Keratinocyte (primary cell): Measurements from ENCODE around the gene RRP1B. TPM values are rescaled to one million over a fixed set of nuclear protein-coding genes. Genes with fewer than 3 reads are reported as not detected.

Experiments
- DNase-seq: peaks from one replicate; pipeline ENCODE4 v3.0.0-alpha.2; 2011; ENCODE audit warnings: low read depth, missing footprints, low spot score
- FAIRE-seq: peaks from 2 replicates; lab custom pipeline; 2011; peaks lifted over from hg19 to GRCh38; lab: Jason Lieb, UNC
- H2AFZ ChIP-seq: 2 replicates; pipeline ENCODE4 v1.6.0; 2012; ENCODE audit warnings: low read length, control low read depth, inconsistent platforms; ENCODE audit not compliant: control insufficient read depth
- H3K27ac ChIP-seq: 2 replicates; pipeline ENCODE4 v1.5.1; 2011; ENCODE audit warnings: low read length; ENCODE audit not compliant: control insufficient read depth, insufficient read depth
- H3K27me3 ChIP-seq: 3 replicates; pipeline ENCODE4 v1.6.0; 2011; ENCODE audit warnings: low read length; ENCODE audit not compliant: control insufficient read depth, insufficient read depth; ENCODE audit errors: extremely low read depth
- H3K36me3 ChIP-seq, 2 experiments: 2 replicates in 1 of 2; 3 replicates in 1 of 2; pipeline ENCODE4 v1.5.1; 2011; ENCODE audit warnings: low read length in 2 of 2, mild to moderate bottlenecking in 1 of 2; ENCODE audit not compliant: control insufficient read depth in 2 of 2, insufficient read depth in 2 of 2; ENCODE audit errors: extremely low read depth in 1 of 2
- H3K4me1 ChIP-seq: 3 replicates; pipeline ENCODE4 v1.5.1; 2011; ENCODE audit warnings: low read length; ENCODE audit not compliant: control insufficient read depth, insufficient read depth; ENCODE audit errors: extremely low read depth
- H3K4me2 ChIP-seq: 3 replicates; pipeline ENCODE4 v1.6.0; 2011; ENCODE audit warnings: low read depth, low read length; ENCODE audit not compliant: control insufficient read depth, insufficient read depth; ENCODE audit errors: extremely low read depth
- H3K4me3 ChIP-seq, 3 experiments: fragments of 200-600 bp in 1 of 3; sonication (generic) in 1 of 3; 2 replicates in 2 of 3; 3 replicates in 1 of 3; pipeline ENCODE4 v1.5.1; 2011 to 2016; ENCODE audit warnings: low read length in 3 of 3, mild to moderate bottlenecking in 3 of 3, control low read depth in 2 of 3, inconsistent platforms in 1 of 3, low read depth in 1 of 3, mixed read lengths in 1 of 3, mixed run types in 1 of 3, moderate library complexity in 1 of 3; ENCODE audit not compliant: control insufficient read depth in 2 of 3, insufficient read depth in 2 of 3; ENCODE audit errors: extremely low read depth in 1 of 3
- H3K79me2 ChIP-seq: 2 replicates; pipeline ENCODE4 v1.6.0; 2012; ENCODE audit warnings: low read length; ENCODE audit not compliant: control insufficient read depth, insufficient read depth
- H3K9ac ChIP-seq: 3 replicates; pipeline ENCODE4 v1.6.0; 2011; ENCODE audit warnings: low read length; ENCODE audit not compliant: control insufficient read depth, insufficient read depth; ENCODE audit errors: extremely low read depth
- H3K9me1 ChIP-seq: 3 replicates; pipeline ENCODE4 v1.6.0; 2011; ENCODE audit warnings: low read length; ENCODE audit not compliant: control insufficient read depth, insufficient read depth; ENCODE audit errors: extremely low read depth
- H3K9me3 ChIP-seq: 2 replicates; pipeline ENCODE4 v1.5.1; 2012; ENCODE audit warnings: low read depth, low read length; ENCODE audit not compliant: control insufficient read depth
- H4K20me1 ChIP-seq: 3 replicates; pipeline ENCODE4 v1.6.0; 2011; ENCODE audit warnings: low read length; ENCODE audit not compliant: control insufficient read depth, insufficient read depth; ENCODE audit errors: extremely low read depth
- EZH2 ChIP-seq: IDR thresholded peaks from one replicate; pipeline ENCODE4 v1.6.1; 2012; ENCODE audit warnings: inconsistent platforms, mild to moderate bottlenecking, low read length, moderate library complexity
- dilution Hi-C: fragments of 300-500 bp; cut with MboI; formaldehyde crosslinking; loops from one replicate; pipeline ENCODE4 v1.7.0; 2020; ENCODE audit warnings: low sequenced_read_pairs; ENCODE audit not compliant: extremely low pct_ligation_motif_present
- polyA plus RNA-seq, 5 experiments: library from polyadenylated mRNA; depleted of rRNA in 3 of 5; stranded (reverse) in 3 of 5; stranded (forward) in 1 of 5; unstranded in 1 of 5; fragments of >200 nt; gene quantifications; 1 replicate in 1 of 5; 2 replicates in 3 of 5; 3 replicates in 1 of 5; pipeline versions ENCODE4 v1.2.1 to v1.2.3, GENCODE V29; 2011 to 2012; ENCODE audit warnings: missing spikeins in 2 of 5, low read depth in 1 of 5, low replicate concordance in 1 of 5
- TF ChIP-seq, protein P1 (sequence below), 3 experiments: IDR thresholded peaks in 1 of 3; conservative IDR thresholded peaks in 1 of 3; optimal IDR thresholded peaks in 1 of 3; 2 replicates in 2 of 3; 3 replicates in 1 of 3; pipeline versions ENCODE3 to v1.5.1; 2011; ENCODE audit warnings: low read length in 3 of 3, mild to moderate bottlenecking in 3 of 3, moderate library complexity in 2 of 3, control low read depth in 1 of 3, inconsistent platforms in 1 of 3; ENCODE audit not compliant: insufficient read depth in 2 of 3; ENCODE audit errors: extremely low read depth in 1 of 3

Gene RRP1B
- polyA plus RNA-seq, 1 donor (not counting 4 experiments of a cell fraction or from before 2014, with no cell fraction given): 19.8 TPM

DNA sequence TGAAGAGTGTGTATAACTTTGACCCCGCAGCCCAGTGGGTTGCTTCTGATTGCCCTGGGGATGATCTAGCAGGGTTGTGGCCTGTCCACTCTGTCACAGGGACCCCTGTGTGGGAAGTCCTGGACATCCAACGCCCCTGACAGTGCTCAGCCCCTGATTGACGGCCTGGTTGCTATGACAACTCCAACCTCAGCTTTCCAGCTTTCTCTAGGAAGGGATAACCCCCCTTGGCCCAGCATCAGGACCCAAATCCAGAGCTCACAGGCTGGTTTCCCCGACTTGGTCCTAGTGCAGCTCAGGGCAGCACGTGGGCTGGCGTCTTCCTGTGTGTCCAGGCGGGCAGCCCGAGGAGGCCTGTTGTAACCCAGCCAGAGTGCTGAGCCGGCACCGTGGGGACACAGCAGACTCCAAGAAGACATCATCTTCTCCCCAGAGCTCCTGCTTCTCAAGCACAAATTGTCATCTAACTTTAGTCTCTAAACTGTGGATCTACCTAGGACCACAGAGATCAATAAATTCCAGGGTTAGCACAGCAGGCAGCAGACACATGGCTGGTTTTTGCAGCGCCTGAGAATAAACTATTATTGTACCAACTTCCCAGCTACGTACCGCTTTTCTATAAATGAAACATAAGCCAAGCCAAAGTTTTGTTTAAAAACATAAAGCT, 40.7 kb downstream of the RRP1B start:
- FAIRE-seq (no peak), DNase-seq (no peak)
- dilution Hi-C loops: no loop called here
- Histone ChIP-seq H2AFZ (no peak overlapping the region), H3K36me3 (peaks cover 0 to 1% of the 10 kb centered on the region in 2 experiments), H3K79me2 (no peaks in the 10 kb centered on the region), H3K9me3 (no peaks in the 10 kb centered on the region), H3K9me1 (no peaks in the 10 kb centered on the region), H3K4me1 (peaks cover 7% of the 10 kb centered on the region), H3K9ac (no peak overlapping the region), H3K4me3 (no peak overlapping the region), H3K27ac (no peak overlapping the region), H4K20me1 (no peaks in the 10 kb centered on the region), H3K4me2 (no peak overlapping the region), H3K27me3 (no peaks in the 10 kb centered on the region)
- TF ChIP-seq, protein P1, sequence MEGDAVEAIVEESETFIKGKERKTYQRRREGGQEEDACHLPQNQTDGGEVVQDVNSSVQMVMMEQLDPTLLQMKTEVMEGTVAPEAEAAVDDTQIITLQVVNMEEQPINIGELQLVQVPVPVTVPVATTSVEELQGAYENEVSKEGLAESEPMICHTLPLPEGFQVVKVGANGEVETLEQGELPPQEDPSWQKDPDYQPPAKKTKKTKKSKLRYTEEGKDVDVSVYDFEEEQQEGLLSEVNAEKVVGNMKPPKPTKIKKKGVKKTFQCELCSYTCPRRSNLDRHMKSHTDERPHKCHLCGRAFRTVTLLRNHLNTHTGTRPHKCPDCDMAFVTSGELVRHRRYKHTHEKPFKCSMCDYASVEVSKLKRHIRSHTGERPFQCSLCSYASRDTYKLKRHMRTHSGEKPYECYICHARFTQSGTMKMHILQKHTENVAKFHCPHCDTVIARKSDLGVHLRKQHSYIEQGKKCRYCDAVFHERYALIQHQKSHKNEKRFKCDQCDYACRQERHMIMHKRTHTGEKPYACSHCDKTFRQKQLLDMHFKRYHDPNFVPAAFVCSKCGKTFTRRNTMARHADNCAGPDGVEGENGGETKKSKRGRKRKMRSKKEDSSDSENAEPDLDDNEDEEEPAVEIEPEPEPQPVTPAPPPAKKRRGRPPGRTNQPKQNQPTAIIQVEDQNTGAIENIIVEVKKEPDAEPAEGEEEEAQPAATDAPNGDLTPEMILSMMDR (optimal IDR thresholded peaks at IDR 0.05 in 1 of 3, IDR thresholded peaks at IDR 0.05 in 1 of 3, conservative IDR thresholded peaks at IDR 0.05 in 1 of 3; ENCODE audit: extremely low read depth in 1 of 3, insufficient read depth in 2 of 3, low read length in 3 of 3): no peak
- TF ChIP-seq EZH2: no peak

DNA sequence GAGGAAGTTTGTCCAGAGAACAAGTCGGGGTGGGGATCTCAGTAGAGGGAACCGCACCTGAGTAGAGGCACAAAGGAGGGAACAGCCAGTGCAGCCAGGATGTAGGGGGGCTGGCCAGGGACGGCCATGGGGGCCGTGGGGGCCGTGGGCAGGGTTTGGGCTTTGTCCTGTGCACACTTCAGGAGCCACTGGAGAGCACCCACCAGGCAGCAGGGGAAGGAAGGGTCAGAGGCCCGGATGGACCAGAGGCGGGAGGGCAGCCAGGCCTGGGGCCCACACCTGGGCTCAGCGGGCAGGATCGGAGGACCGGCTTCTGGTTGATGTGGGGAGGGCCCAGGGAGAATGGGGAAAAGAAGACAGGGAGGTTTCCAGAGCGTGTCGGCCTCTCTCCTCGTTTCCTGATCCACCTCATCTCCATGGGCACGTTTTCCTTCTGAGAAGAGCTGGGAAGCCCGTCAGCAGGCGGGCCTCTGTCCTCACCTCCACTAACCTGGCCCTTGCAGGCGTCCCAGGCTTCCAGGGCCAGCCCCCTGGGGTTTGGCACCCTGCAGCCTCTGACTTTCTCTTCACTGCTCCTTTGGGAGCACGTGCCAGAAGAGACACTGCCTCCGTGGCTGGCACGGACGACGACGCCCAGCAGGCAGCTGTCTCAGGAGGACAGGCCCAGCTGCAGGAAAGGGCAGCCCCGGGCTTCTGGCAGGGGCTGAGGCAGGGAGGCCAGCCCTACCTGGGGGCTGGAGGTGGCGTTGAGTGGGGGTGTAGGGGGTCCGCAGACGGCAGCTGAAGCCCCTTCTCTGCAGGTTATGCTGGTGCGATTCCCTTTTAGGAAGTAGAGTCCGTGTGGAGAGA, 42.8 kb downstream of the RRP1B start:
- Histone ChIP-seq H2AFZ (peak overlapping the region; percentile 33), H3K4me2 (peak overlapping the region; percentile 39), H3K9me1 (no peaks in the 10 kb centered on the region), H3K9me3 (no peaks in the 10 kb centered on the region), H3K79me2 (no peaks in the 10 kb centered on the region), H3K4me3 (no peak overlapping the region), H3K4me1 (peaks cover 7% of the 10 kb centered on the region), H3K9ac (no peak overlapping the region), H3K27ac (no peak overlapping the region), H3K36me3 (no peaks in the 10 kb centered on the region), H3K27me3 (no peaks in the 10 kb centered on the region), H4K20me1 (no peaks in the 10 kb centered on the region)
- DNase-seq (no peak), FAIRE-seq (no peak)
- TF ChIP-seq, protein P1 (optimal IDR thresholded peaks at IDR 0.05 in 1 of 3, IDR thresholded peaks at IDR 0.05 in 1 of 3, conservative IDR thresholded peaks at IDR 0.05 in 1 of 3; ENCODE audit: extremely low read depth in 1 of 3, insufficient read depth in 2 of 3, low read length in 3 of 3): no peak
- no peak for TF ChIP-seq EZH2
- dilution Hi-C loops: no loop called here
